ENCODE measurements around the gene DPP9. TPM values are rescaled to one million over a fixed set of nuclear protein-coding genes. Genes with fewer than 3 reads are reported as not detected.
A peak's percentile ranks its signal among the peaks of the same experiment; 100 is the strongest.

The DPP9 gene
- total RNA-seq, 1 donor from 2014 or later = 17.1 TPM

- peaks cover 9% of the 10 kb centered on the region for H3F3A ChIP-seq (ENCODE audit: low read depth)
Observed at GRCh38 chr19:4758082-4758481, 34.4 kb upstream of the DPP9 start.

GRCh38 chr19:4755459-4755858, 31.8 kb upstream of the DPP9 start:
- no peak overlapping the region for H3K9ac ChIP-seq
- H3K27me3 Mint-ChIP-seq (ENCODE audit: insufficient read depth, low read depth) = peaks cover 3% of the 10 kb centered on the region
- no peak overlapping the region for H3K4me2 ChIP-seq
- H3K4me3 ChIP-seq = no peak overlapping the region
- peaks cover 3% of the 10 kb centered on the region for H3K9me3 Mint-ChIP-seq
- H3F3A ChIP-seq (ENCODE audit: low read depth) = peaks cover 7% of the 10 kb centered on the region
- peaks cover 25% of the 10 kb centered on the region for H3K4me1 Mint-ChIP-seq
- no peaks in the 10 kb centered on the region for H3K79me2 ChIP-seq (ENCODE audit: low read depth)
- no peaks in the 10 kb centered on the region for H3K9me3 ChIP-seq (ENCODE audit: low read depth)
- no peaks in the 10 kb centered on the region for H3K36me3 Mint-ChIP-seq
- DNase-seq (ENCODE audit: low spot score) = no peak
- H2AFZ ChIP-seq (replicated peaks) = no peak overlapping the region
- no peak overlapping the region for H3K4me3 Mint-ChIP-seq
- peaks cover 13% of the 10 kb centered on the region for H3K4me1 ChIP-seq
- H4K20me1 ChIP-seq (ENCODE audit: low read depth) = no peaks in the 10 kb centered on the region
- no peak for TF ChIP-seq EZH2phosphoT487 (IDR thresholded peaks at IDR 0.05)
- TF ChIP-seq EZH2 (IDR thresholded peaks at IDR 0.05) = no peak
- no peak for TF ChIP-seq CTCF (IDR thresholded peaks at IDR 0.05)
- H3K27ac Mint-ChIP-seq = no peak overlapping the region
- H3K27me3 ChIP-seq = peaks cover 31% of the 10 kb centered on the region
- no peaks in the 10 kb centered on the region for H3K36me3 ChIP-seq
- no peak overlapping the region for H3K27ac ChIP-seq

More at GRCh38 chr19:4758082-4758481, 34.4 kb upstream of the DPP9 start:
- DNase-seq (ENCODE audit: low spot score) = no peak
- Histone ChIP-seq H3K4me1 (peaks cover 15% of the 10 kb centered on the region), H3K79me2 (ENCODE audit: low read depth) (no peaks in the 10 kb centered on the region), H2AFZ (replicated peaks) (no peak overlapping the region), H3K36me3 (no peaks in the 10 kb centered on the region), H3K4me2 (no peak overlapping the region), H3K27me3 (peaks cover 31% of the 10 kb centered on the region), H3K27ac (no peak overlapping the region), H4K20me1 (ENCODE audit: low read depth) (no peaks in the 10 kb centered on the region), H3K9ac (no peak overlapping the region), H3K9me3 (ENCODE audit: low read depth) (no peaks in the 10 kb centered on the region), H3K4me3 (no peak overlapping the region)
- Mint-ChIP-seq H3K9me3 (peaks cover 3% of the 10 kb centered on the region), H3K4me1 (peaks cover 36% of the 10 kb centered on the region), H3K27ac (no peak overlapping the region), H3K27me3 (ENCODE audit: insufficient read depth, low read depth) (peaks cover 3% of the 10 kb centered on the region), H3K4me3 (peak overlapping the region; percentile 71), H3K36me3 (no peaks in the 10 kb centered on the region)
- TF ChIP-seq EZH2 (IDR thresholded peaks at IDR 0.05) = no peak
- no peak for TF ChIP-seq CTCF (IDR thresholded peaks at IDR 0.05)
- no peak for TF ChIP-seq EZH2phosphoT487 (IDR thresholded peaks at IDR 0.05)

GRCh38 chr19:4754248-4754647, 30.6 kb upstream of the DPP9 start:
- TF ChIP-seq CTCF (IDR thresholded peaks at IDR 0.05) = no peak
- no peak for TF ChIP-seq EZH2phosphoT487 (IDR thresholded peaks at IDR 0.05)
- no peak for TF ChIP-seq EZH2 (IDR thresholded peaks at IDR 0.05)
- Mint-ChIP-seq H3K27ac (no peak overlapping the region), H3K36me3 (no peaks in the 10 kb centered on the region), H3K27me3 (ENCODE audit: insufficient read depth, low read depth) (peaks cover 6% of the 10 kb centered on the region), H3K9me3 (peaks cover 3% of the 10 kb centered on the region), H3K4me3 (peak overlapping the region; percentile 23), H3K4me1 (peaks cover 28% of the 10 kb centered on the region)
- no peak overlapping the region for H3K9ac ChIP-seq
- H4K20me1 ChIP-seq (ENCODE audit: low read depth) = no peaks in the 10 kb centered on the region
- H3F3A ChIP-seq (ENCODE audit: low read depth) = peaks cover 4% of the 10 kb centered on the region
- H3K27ac ChIP-seq = no peak overlapping the region
- no peak overlapping the region for H2AFZ ChIP-seq (replicated peaks)
- H3K36me3 ChIP-seq = no peaks in the 10 kb centered on the region
- DNase-seq (ENCODE audit: low spot score) = no peak
- H3K4me1 ChIP-seq = peaks cover 4% of the 10 kb centered on the region
- H3K27me3 ChIP-seq = peaks cover 27% of the 10 kb centered on the region
- H3K4me2 ChIP-seq = no peak overlapping the region
- H3K9me3 ChIP-seq (ENCODE audit: low read depth) = no peaks in the 10 kb centered on the region
- no peak overlapping the region for H3K4me3 ChIP-seq
- no peaks in the 10 kb centered on the region for H3K79me2 ChIP-seq (ENCODE audit: low read depth)

All from neural progenitor cell (in vitro differentiated cells).